ENCODE results near the gene PGA5.

The PGA5 gene

DNA sequence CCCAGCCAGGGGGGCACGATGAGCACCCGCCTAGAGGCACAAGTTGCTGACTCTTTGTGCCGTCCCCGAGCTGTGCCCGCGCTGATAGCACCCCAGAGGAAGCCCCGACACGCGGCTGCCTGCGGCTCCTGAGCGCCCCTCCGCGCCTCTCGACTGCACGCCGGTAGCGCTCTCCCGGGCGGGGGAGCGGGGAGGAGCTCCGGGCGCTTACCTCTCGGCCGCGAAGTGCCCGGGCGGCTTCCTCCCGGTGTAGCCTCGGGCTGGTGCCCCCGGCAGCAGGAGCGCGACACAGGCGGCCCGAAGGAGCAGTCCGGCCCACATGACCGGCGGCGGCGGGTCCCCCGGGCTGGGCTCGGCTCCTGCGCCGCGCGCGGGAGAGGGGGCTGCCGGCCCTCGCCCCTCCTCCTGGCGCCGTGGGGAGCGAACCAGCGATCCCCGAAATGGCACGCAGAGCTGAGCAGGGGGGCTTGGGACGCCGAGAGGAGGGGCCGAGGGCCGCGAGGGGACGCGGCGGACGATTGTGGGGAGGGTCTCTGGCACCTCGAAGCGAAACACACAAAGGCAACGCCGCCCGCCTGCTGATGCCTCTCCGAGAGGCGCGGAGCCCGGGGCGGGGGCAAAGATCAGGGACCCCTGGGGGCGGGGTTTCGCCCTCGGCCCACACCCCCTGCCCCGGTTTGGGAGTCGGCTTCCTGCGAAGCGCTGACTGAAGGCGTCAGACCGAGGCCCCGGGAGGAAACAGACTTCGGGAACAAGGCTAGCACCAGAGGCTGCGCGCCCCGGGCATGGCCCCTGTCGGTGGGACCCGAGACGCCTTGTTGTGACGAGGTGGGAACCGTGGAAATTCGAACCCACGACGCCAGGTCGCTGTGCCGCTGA is 54.0 kb downstream of the PGA5 start, which contains the start of gene VWCE:
Gene VWCE, minus strand, starts transcription at position 600 of the 879 bp plus-strand sequence. Its CDS starts 279 bp downstream, at position 321.
- Histone ChIP-seq H3K27me3 (ENCODE audit: insufficient read depth, low read length, poor library complexity, severe bottlenecking) (no peaks in the 10 kb centered on the region), H3K36me3 (ENCODE audit: insufficient read depth, low read length) (peaks cover 25% of the 10 kb centered on the region; the same call in 1 of the 2 replicates), H3F3A (ENCODE audit: low read depth) (no peaks in the 10 kb centered on the region), H3K9me2 (replicated peaks; ENCODE audit: low read depth, low read length) (no peaks in the 10 kb centered on the region), H3K4me1 (ENCODE audit: insufficient read depth, low read length, poor library complexity, severe bottlenecking) (peaks cover 21% of the 10 kb centered on the region), H3K4me2 (ENCODE audit: low read depth, low read length, poor library complexity, severe bottlenecking) (peak within 1 kb of the TSS; percentile 89), H4K20me1 (ENCODE audit: insufficient read depth, low read length, poor library complexity, severe bottlenecking) (no peaks in the 10 kb centered on the region), H2AFZ (ENCODE audit: low read length) (peak within 1 kb of the TSS; percentile 93), H3K4me3 (ENCODE audit: low read length, poor library complexity, severe bottlenecking) (peak within 1 kb of the TSS; percentile 70), H3K79me2 (ENCODE audit: insufficient read depth, low read length) (no peaks in the 10 kb centered on the region), H3K9me3 (ENCODE audit: insufficient read depth, low read depth, low read length) (no peaks in the 10 kb centered on the region), H3K9ac (ENCODE audit: low read depth, low read length, poor library complexity, severe bottlenecking) (peak within 1 kb of the TSS; percentile 75)
- TF ChIP-seq EZH2phosphoT487 (IDR thresholded peaks at IDR 0.05; ENCODE audit: borderline replicate concordance) (no peak), CTCF (conservative IDR thresholded peaks at IDR 0.05; ENCODE audit: low read length) (peak; percentile 18; the same call in 1 of the 2 replicates)

DNA sequence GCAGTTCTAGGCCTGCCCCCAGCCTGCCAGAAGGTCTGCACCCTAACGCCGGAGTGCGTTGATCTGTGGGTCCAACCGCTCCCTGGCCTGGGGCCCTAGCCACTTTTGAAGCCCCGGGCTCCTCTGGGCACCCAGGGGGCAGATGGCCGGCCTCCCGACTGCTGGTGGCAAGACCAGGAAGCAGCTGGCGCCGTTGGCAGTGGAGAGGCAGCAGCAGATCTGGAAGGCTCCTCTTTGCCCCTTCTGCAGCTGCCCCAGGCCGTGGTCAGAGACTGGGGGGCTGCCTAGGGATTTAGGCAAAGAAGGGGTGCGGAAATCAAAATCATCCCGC is 54.6 kb downstream of the PGA5 start:
- no peak overlapping the region for H3K9ac ChIP-seq (ENCODE audit: low read depth, low read length, poor library complexity, severe bottlenecking)
- no peak overlapping the region for H3K4me2 ChIP-seq (ENCODE audit: low read depth, low read length, poor library complexity, severe bottlenecking)
- no peak overlapping the region for H2AFZ ChIP-seq (ENCODE audit: low read length)
- no peak overlapping the region for H3K4me3 ChIP-seq (ENCODE audit: low read length, poor library complexity, severe bottlenecking)
- TF ChIP-seq EZH2phosphoT487 (IDR thresholded peaks at IDR 0.05; ENCODE audit: borderline replicate concordance) = no peak
- no peak for TF ChIP-seq CTCF (conservative IDR thresholded peaks at IDR 0.05; ENCODE audit: low read length)
- no peaks in the 10 kb centered on the region for H3F3A ChIP-seq (ENCODE audit: low read depth)
- peaks cover 31% of the 10 kb centered on the region; the same call in 1 of the 2 replicates for H3K36me3 ChIP-seq (ENCODE audit: insufficient read depth, low read length)
- H3K27me3 ChIP-seq (ENCODE audit: insufficient read depth, low read length, poor library complexity, severe bottlenecking) = no peaks in the 10 kb centered on the region
- no peaks in the 10 kb centered on the region for H3K79me2 ChIP-seq (ENCODE audit: insufficient read depth, low read length)
- no peaks in the 10 kb centered on the region for H3K9me3 ChIP-seq (ENCODE audit: insufficient read depth, low read depth, low read length)
- H3K9me2 ChIP-seq (replicated peaks; ENCODE audit: low read depth, low read length) = no peaks in the 10 kb centered on the region
- H4K20me1 ChIP-seq (ENCODE audit: insufficient read depth, low read length, poor library complexity, severe bottlenecking) = no peaks in the 10 kb centered on the region
- H3K4me1 ChIP-seq (ENCODE audit: insufficient read depth, low read length, poor library complexity, severe bottlenecking) = peaks cover 21% of the 10 kb centered on the region

DNA sequence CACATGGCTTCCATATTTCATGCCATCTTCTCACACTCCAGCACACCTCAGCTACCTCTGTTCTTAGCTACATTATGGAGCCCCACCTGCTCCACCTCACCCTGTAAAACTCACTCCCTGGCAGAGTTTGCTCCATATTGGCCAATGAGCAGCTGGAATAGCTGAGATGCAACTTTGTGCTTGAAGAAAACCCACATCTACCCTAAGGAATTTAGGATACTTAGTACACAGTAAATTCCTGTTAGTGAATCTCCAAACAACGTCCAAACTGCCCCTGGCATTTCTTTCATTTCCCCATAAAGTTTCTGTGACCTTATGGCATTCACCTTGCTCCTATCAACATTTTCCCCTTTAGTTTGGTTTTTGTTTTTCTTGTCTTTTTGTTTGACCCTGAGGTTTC is 56.4 kb downstream of the PGA5 start:
- H4K20me1 ChIP-seq (ENCODE audit: insufficient read depth, low read length, poor library complexity, severe bottlenecking) = no peaks in the 10 kb centered on the region
- H3K9ac ChIP-seq (ENCODE audit: low read depth, low read length, poor library complexity, severe bottlenecking) = no peak overlapping the region
- no peak overlapping the region for H3K4me3 ChIP-seq (ENCODE audit: low read length, poor library complexity, severe bottlenecking)
- H2AFZ ChIP-seq (ENCODE audit: low read length) = no peak overlapping the region
- no peaks in the 10 kb centered on the region for H3K9me2 ChIP-seq (replicated peaks; ENCODE audit: low read depth, low read length)
- H3K79me2 ChIP-seq (ENCODE audit: insufficient read depth, low read length) = no peaks in the 10 kb centered on the region
- H3K9me3 ChIP-seq (ENCODE audit: insufficient read depth, low read depth, low read length) = no peaks in the 10 kb centered on the region
- H3K4me2 ChIP-seq (ENCODE audit: low read depth, low read length, poor library complexity, severe bottlenecking) = no peak overlapping the region
- no peak for TF ChIP-seq CTCF (conservative IDR thresholded peaks at IDR 0.05; ENCODE audit: low read length)
- no peak for TF ChIP-seq EZH2phosphoT487 (IDR thresholded peaks at IDR 0.05; ENCODE audit: borderline replicate concordance)
- peaks cover 49% of the 10 kb centered on the region for H3K36me3 ChIP-seq (ENCODE audit: insufficient read depth, low read length)
- H3K4me1 ChIP-seq (ENCODE audit: insufficient read depth, low read length, poor library complexity, severe bottlenecking) = peaks cover 21% of the 10 kb centered on the region
- no peaks in the 10 kb centered on the region for H3K27me3 ChIP-seq (ENCODE audit: insufficient read depth, low read length, poor library complexity, severe bottlenecking)
- no peaks in the 10 kb centered on the region for H3F3A ChIP-seq (ENCODE audit: low read depth)

Measured in Loucy (cell line).